Brain microvascular endothelial cell (primary cell): Measurements from ENCODE around the gene TNIK.
A peak's percentile ranks its signal among the peaks of the same experiment; 100 is the strongest.

Experiments
- DNase-seq: peaks from one replicate; pipeline ENCODE4 v3.0.0-alpha.2; 2020
- H3K27ac ChIP-seq: fragments of 250-450 bp; sonication (Bioruptor Pico); 2 replicates; pipeline ENCODE4 v1.5.1; 2020; ENCODE audit warnings: mild to moderate bottlenecking, moderate library complexity
- H3K27me3 ChIP-seq: fragments of 250-450 bp; sonication (Bioruptor Pico); replicated peaks from 2 replicates; pipeline ENCODE4 v1.5.1; 2020; ENCODE audit warnings: mild to moderate bottlenecking
- H3K36me3 ChIP-seq: fragments of 250-450 bp; sonication (Bioruptor Pico); replicated peaks from 2 replicates; pipeline ENCODE4 v1.5.1; 2020; ENCODE audit warnings: mild to moderate bottlenecking
- H3K4me3 ChIP-seq: 2 replicates; pipeline ENCODE4 v1.5.1; 2011; ENCODE audit warnings: low read depth, mild to moderate bottlenecking, control low read depth, low read length, moderate library complexity
- in situ Hi-C: cut with HindIII; loops from 2 replicates; pipeline ENCODE4 v1.10.0; 2017; ENCODE audit warnings: low sequenced_read_pairs, low pct_ligation_motif_present
- TF ChIP-seq, protein P1 (sequence below): IDR thresholded peaks from 2 replicates; pipeline ENCODE4 v1.5.1; 2011; ENCODE audit warnings: low read depth, mild to moderate bottlenecking, moderate library complexity, low read length, control low read depth, inconsistent platforms; ENCODE audit errors: missing control alignments

Gene TNIK

DNA sequence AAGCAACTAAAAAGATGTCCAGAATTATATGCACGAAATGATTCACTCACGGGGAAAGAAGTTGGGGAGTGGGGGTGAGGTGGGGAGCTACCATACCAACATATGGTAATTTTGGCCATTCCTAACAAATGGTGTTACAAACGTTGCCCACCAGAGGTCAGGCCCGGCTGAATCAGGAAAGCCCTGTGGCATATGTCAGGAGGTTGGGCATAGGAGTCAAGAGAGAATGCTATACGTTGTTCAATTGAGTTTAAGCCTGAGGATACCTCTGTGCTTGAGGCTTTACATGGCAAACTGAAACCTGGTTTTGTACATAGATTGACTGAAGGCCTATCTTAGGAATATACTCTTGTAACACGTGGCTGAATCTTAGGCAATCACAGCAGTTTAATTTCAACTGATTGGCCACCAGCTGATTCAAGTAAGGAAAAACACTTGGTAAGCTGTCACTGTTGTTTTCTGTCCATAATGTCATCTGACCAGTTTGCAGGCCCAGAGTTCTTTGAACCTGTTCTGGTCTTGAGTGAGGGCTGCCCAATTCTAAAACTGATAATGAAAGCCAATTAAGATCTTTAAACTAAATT lies 410.3 kb downstream of the TNIK start:
- TF ChIP-seq, protein P1, sequence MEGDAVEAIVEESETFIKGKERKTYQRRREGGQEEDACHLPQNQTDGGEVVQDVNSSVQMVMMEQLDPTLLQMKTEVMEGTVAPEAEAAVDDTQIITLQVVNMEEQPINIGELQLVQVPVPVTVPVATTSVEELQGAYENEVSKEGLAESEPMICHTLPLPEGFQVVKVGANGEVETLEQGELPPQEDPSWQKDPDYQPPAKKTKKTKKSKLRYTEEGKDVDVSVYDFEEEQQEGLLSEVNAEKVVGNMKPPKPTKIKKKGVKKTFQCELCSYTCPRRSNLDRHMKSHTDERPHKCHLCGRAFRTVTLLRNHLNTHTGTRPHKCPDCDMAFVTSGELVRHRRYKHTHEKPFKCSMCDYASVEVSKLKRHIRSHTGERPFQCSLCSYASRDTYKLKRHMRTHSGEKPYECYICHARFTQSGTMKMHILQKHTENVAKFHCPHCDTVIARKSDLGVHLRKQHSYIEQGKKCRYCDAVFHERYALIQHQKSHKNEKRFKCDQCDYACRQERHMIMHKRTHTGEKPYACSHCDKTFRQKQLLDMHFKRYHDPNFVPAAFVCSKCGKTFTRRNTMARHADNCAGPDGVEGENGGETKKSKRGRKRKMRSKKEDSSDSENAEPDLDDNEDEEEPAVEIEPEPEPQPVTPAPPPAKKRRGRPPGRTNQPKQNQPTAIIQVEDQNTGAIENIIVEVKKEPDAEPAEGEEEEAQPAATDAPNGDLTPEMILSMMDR = peak; percentile 79
- DNase-seq = peak; percentile 56
- no peaks in the 10 kb centered on the region for H3K27me3 ChIP-seq
- in situ Hi-C loops = no loop called here
- H3K27ac ChIP-seq = no peak overlapping the region
- no peaks in the 10 kb centered on the region for H3K36me3 ChIP-seq
- no peak overlapping the region for H3K4me3 ChIP-seq

DNA sequence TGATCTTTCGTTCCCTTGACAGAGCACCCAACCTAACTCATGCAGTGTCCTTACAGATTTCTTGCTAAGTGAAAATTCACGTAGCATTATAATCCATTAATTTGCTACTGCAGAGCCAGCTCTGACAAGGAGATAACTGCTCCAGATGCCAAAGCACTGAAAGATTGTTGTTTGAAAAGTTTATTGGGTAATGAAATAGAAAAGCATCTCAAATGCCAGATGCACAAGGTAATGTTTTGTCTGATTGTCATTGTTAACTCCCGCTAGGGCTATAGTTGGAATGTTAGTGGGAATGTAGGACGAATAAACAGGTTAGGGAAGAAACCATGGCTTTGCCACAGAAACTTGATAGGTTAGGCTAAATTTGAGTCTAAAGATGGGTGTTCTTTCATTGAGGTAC lies 413.4 kb downstream of the TNIK start:
- in situ Hi-C loops = no loop called here
- TF ChIP-seq, protein P1 = no peak
- DNase-seq = no peak

DNA sequence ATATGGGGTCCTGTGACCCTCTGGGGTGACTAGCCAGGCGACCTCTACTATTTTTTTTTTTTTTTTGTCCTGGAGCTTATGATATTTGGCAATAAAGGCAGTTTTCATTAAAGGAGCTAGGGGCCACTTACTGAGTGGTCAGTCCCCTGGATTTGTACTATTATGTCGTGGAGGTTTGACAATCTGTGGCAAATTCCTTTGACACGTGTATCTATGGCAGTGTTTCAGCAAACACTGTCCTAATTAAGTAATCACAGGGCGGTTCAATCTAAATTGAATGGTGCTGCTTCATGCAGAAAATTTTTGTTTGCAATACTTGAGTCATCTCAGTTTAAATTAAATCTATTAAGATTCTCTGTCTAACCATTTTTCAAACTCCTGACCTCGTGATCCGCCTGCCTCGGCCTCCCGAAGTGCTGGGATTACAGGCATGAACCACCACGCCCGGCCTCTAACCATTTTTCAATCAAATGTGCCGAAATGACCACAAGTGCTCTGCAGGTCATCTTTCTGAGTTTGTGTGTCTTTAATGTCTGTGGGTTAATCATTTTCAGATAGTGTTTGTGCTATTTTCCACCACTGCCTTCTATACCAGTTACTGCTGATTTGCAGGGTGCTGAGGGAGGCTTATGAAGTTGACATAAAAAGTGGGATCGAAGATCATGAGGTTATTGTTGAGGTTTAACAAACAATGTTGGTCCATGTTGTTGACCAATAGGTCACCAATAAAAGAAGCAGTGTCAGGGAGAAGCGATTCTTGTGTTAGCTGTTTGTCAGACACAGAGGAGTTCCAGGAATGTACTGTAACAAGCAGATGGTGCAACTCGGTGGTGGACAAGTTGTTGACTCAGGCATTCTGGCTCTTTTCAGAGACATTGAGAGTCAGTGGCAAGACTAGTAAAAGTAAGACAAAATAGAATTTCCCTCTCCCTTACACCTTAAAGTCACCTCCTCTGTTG lies 415.1 kb downstream of the TNIK start:
- Histone ChIP-seq H3K4me3 (no peak overlapping the region), H3K27ac (peak overlapping the region; percentile 21), H3K27me3 (no peaks in the 10 kb centered on the region), H3K36me3 (no peaks in the 10 kb centered on the region)
- in situ Hi-C loops = no loop called here
- TF ChIP-seq, protein P1 = no peak
- peak; percentile 86 for DNase-seq

More for the DNA sequence above, 413.4 kb downstream of the TNIK start:
- no peak overlapping the region for H3K4me3 ChIP-seq
- no peaks in the 10 kb centered on the region for H3K36me3 ChIP-seq
- H3K27me3 ChIP-seq = no peaks in the 10 kb centered on the region
- H3K27ac ChIP-seq = no peak overlapping the region

DNA sequence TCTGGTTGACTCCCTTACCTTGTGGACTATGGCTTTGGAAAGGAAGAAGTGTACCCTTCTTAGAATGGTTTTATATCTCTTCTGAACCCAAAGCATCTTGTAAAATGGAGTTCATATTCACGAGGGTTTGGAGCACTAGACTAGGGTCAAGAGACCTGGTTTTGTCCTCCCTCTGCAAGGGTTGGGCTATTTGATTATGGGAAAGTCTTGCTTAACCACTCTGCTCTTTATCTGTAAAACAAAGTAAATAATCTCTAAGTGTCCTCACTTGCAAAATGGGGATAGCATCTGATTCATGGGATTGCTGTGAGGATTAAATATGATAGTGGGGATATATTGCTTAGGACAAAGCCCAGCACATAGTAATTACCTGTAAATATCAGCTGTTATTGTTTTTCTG lies 415.8 kb downstream of the TNIK start:
- Histone ChIP-seq H3K27ac (no peak overlapping the region), H3K36me3 (no peaks in the 10 kb centered on the region), H3K4me3 (no peak overlapping the region), H3K27me3 (no peaks in the 10 kb centered on the region)
- TF ChIP-seq, protein P1 = no peak
- in situ Hi-C loops = no loop called here
- DNase-seq = no peak

DNA sequence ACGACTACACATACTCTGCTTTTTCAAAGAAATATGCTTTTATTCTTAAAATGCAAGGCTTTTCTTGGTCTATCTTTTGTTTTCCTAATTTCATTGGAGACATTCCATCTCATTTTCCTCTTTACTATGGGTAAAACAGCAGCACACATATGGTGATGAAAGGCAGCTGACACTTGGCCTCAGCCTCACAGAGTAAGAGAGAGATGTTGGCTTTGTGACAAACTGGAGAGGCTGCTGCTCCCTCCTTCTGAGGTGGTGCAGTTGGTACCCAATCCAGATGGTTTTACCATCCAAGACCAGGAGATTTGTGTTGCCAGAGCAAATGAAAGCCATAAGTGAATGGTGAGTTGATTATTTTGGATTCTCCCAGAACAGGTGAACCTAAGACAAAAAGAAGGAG lies 420.5 kb downstream of the TNIK start:
- TF ChIP-seq, protein P1 = no peak
- Histone ChIP-seq H3K27me3 (no peaks in the 10 kb centered on the region), H3K36me3 (no peaks in the 10 kb centered on the region), H3K4me3 (no peak overlapping the region), H3K27ac (no peak overlapping the region)
- in situ Hi-C loops = no loop called here
- DNase-seq = no peak
